H1 (cell line): ENCODE measurements around the gene MYH10. TPM values are rescaled to one million over a fixed set of nuclear protein-coding genes. Genes with fewer than 3 reads are reported as not detected.

Experiments
- CTCF ChIA-PET: fragments of 300-600 bp; sonication (Branson Sonifier 250); formaldehyde crosslinking; loops from one replicate; lab custom pipeline; 2021; ENCODE audit not compliant: partially characterized antibody; lab: Charles Lee
- POLR2A ChIA-PET: fragments of 300-600 bp; sonication (Branson Sonifier 250); formaldehyde crosslinking; loops from one replicate; lab custom pipeline; 2021; ENCODE audit warnings: inconsistent platforms; ENCODE audit not compliant: partially characterized antibody; lab: Charles Lee
- DNase-seq, 2 experiments: peaks; one replicate each; pipeline versions ENCODE4 v3.0.0 to v3.0.0-alpha.2; 2010 to 2022; ENCODE audit warnings: low spot score in 2 of 2, low read depth in 1 of 2, mixed read lengths in 1 of 2
- FAIRE-seq: peaks from 2 replicates; lab custom pipeline; 2011; peaks lifted over from hg19 to GRCh38; lab: Jason Lieb, UNC
- H2AFZ ChIP-seq: 2 replicates; pipeline ENCODE4 v1.8.1; 2012; ENCODE audit warnings: low read length, inconsistent platforms
- H2AK5ac ChIP-seq: 2 replicates; pipeline ENCODE4 v1.6.1; 2013; ENCODE audit warnings: low read depth, low read length
- H2BK120ac ChIP-seq: replicated peaks from 2 replicates; pipeline ENCODE3; 2013; ENCODE audit warnings: low read depth, low read length, inconsistent platforms
- H2BK12ac ChIP-seq: 2 replicates; pipeline ENCODE4 v1.6.1; 2013; ENCODE audit warnings: low read depth, low read length
- H2BK15ac ChIP-seq: 2 replicates; pipeline ENCODE4 v1.6.1; 2013; ENCODE audit warnings: low read length
- H2BK20ac ChIP-seq: 2 replicates; pipeline ENCODE4 v1.6.1; 2013; ENCODE audit warnings: low read length
- H2BK5ac ChIP-seq: 2 replicates; pipeline ENCODE4 v1.6.1; 2013; ENCODE audit warnings: low read depth, low read length
- H3K14ac ChIP-seq: 2 replicates; pipeline ENCODE4 v1.6.1; 2013; ENCODE audit warnings: inconsistent platforms; ENCODE audit not compliant: insufficient read length
- H3K18ac ChIP-seq: 2 replicates; pipeline ENCODE4 v1.6.1; 2013; ENCODE audit warnings: low read length; ENCODE audit errors: extremely low read depth
- H3K23ac ChIP-seq: 2 replicates; pipeline ENCODE4 v1.6.1; 2013; ENCODE audit warnings: inconsistent platforms; ENCODE audit not compliant: insufficient read length
- H3K23me2 ChIP-seq: 2 replicates; pipeline ENCODE4 v1.6.1; 2013; ENCODE audit warnings: low read depth, low read length
- H3K27ac ChIP-seq: 2 replicates; pipeline ENCODE4 v1.6.1; 2011; ENCODE audit warnings: low read depth, low read length, inconsistent platforms
- H3K27me3 ChIP-seq, 4 experiments: replicated peaks in 1 of 4; 1 replicate in 1 of 4; 2 replicates in 3 of 4; pipeline versions ENCODE4 v1.6.1 to v1.8.1; 2011 to 2013; ENCODE audit warnings: low read length in 3 of 4, mild to moderate bottlenecking in 3 of 4, inconsistent platforms in 2 of 4, mixed read lengths in 2 of 4, moderate library complexity in 1 of 4; ENCODE audit not compliant: control insufficient read depth in 3 of 4, insufficient read depth in 3 of 4; ENCODE audit errors: extremely low read depth in 1 of 4
- H3K36me3 ChIP-seq, 4 experiments: 2 replicates each; pipeline versions ENCODE4 v1.6.1 to v1.8.1; 2011 to 2013; ENCODE audit warnings: mild to moderate bottlenecking in 4 of 4, low read length in 3 of 4, moderate library complexity in 2 of 4, control low read depth in 1 of 4, inconsistent platforms in 1 of 4; ENCODE audit not compliant: insufficient read depth in 4 of 4, control insufficient read depth in 2 of 4
- H3K4ac ChIP-seq: replicated peaks from 2 replicates; pipeline ENCODE3; 2013; ENCODE audit warnings: low read length, low read depth, mixed read lengths, inconsistent platforms; ENCODE audit not compliant: insufficient read length
- H3K4me1 ChIP-seq, 4 experiments: replicated peaks in 1 of 4; 1 replicate in 1 of 4; 2 replicates in 3 of 4; pipeline versions ENCODE4 v1.6.1 to v1.8.1; 2011 to 2013; ENCODE audit warnings: low read length in 3 of 4, inconsistent platforms in 2 of 4, mixed read lengths in 1 of 4; ENCODE audit not compliant: insufficient read depth in 4 of 4, control insufficient read depth in 3 of 4
- H3K4me2 ChIP-seq, 2 experiments: 2 replicates each; pipeline versions ENCODE4 v1.6.1 to v1.8.1; 2011 to 2013; ENCODE audit warnings: low read depth in 2 of 2, low read length in 2 of 2, control low read depth in 1 of 2, inconsistent platforms in 1 of 2, mild to moderate bottlenecking in 1 of 2; ENCODE audit not compliant: insufficient read depth in 1 of 2
- H3K4me3 ChIP-seq, 4 experiments: fragments of 200-600, 300-600 bp in 1 of 4; sonication (generic), shearing (Covaris generic), sonication (Bioruptor Twin) in 1 of 4; 2 replicates each; pipeline versions ENCODE4 v1.5.1 to v1.8.1; 2011 to 2016; ENCODE audit warnings: low read length in 4 of 4, low read depth in 3 of 4, control low read depth in 2 of 4, inconsistent platforms in 2 of 4, mild to moderate bottlenecking in 2 of 4, mixed read lengths in 1 of 4, moderate library complexity in 1 of 4; ENCODE audit not compliant: insufficient read depth in 2 of 4; ENCODE audit errors: extremely low read depth in 1 of 4
- H3K56ac ChIP-seq: replicated peaks from 2 replicates; pipeline ENCODE3; 2013; ENCODE audit warnings: low read depth, mild to moderate bottlenecking, mixed read lengths, low read length, inconsistent platforms; ENCODE audit not compliant: insufficient read length
- H3K79me1 ChIP-seq: 2 replicates; pipeline ENCODE4 v1.6.1; 2013; ENCODE audit warnings: low read depth, low read length, control low read depth
- H3K79me2 ChIP-seq, 2 experiments: 2 replicates each; pipeline versions ENCODE4 v1.6.1 to v1.8.1; 2012 to 2013; ENCODE audit warnings: low read length in 2 of 2, mild to moderate bottlenecking in 2 of 2, inconsistent platforms in 1 of 2; ENCODE audit not compliant: insufficient read depth in 2 of 2, control insufficient read depth in 1 of 2
- H3K9ac ChIP-seq, 4 experiments: replicated peaks in 1 of 4; 1 replicate in 1 of 4; 2 replicates in 3 of 4; pipeline versions ENCODE4 v1.6.1 to v1.8.1; 2011 to 2013; ENCODE audit warnings: low read depth in 3 of 4, low read length in 3 of 4, control low read depth in 2 of 4, mild to moderate bottlenecking in 2 of 4, moderate library complexity in 2 of 4, inconsistent platforms in 1 of 4; ENCODE audit errors: extremely low read depth in 1 of 4
- H3K9me3 ChIP-seq, 2 experiments: 2 replicates each; pipeline versions ENCODE4 v1.6.1 to v1.8.1; 2012 to 2013; ENCODE audit warnings: mild to moderate bottlenecking in 2 of 2, moderate library complexity in 2 of 2, control low read depth in 1 of 2, inconsistent platforms in 1 of 2, low read depth in 1 of 2, low read length in 1 of 2, mixed read lengths in 1 of 2; ENCODE audit not compliant: insufficient read depth in 2 of 2
- H4K20me1 ChIP-seq, 2 experiments: replicated peaks in 1 of 2; 2 replicates each; pipeline versions ENCODE3 to v1.8.1; 2011 to 2013; ENCODE audit warnings: inconsistent platforms in 2 of 2, low read length in 2 of 2, mild to moderate bottlenecking in 1 of 2; ENCODE audit not compliant: insufficient read depth in 2 of 2, control insufficient read depth in 1 of 2
- H4K5ac ChIP-seq: 2 replicates; pipeline ENCODE4 v1.6.1; 2013; ENCODE audit warnings: low read length, low read depth, mixed read lengths, inconsistent platforms; ENCODE audit not compliant: insufficient read length
- H4K8ac ChIP-seq: 2 replicates; pipeline ENCODE4 v1.8.0; 2013; ENCODE audit warnings: mild to moderate bottlenecking, moderate library complexity, low read length, inconsistent platforms; ENCODE audit not compliant: insufficient read depth; ENCODE audit errors: extremely low read depth
- H4K91ac ChIP-seq: replicated peaks from 2 replicates; pipeline ENCODE3; 2013; ENCODE audit warnings: low read length, mixed read lengths, inconsistent platforms; ENCODE audit not compliant: insufficient read length
- JUN ChIP-seq: IDR thresholded peaks from 2 replicates; pipeline ENCODE4 v1.6.1; 2011; ENCODE audit warnings: low read depth, mild to moderate bottlenecking, improper control_type of control experiment, low read length
- MAFK ChIP-seq: IDR thresholded peaks from 2 replicates; pipeline ENCODE4 v1.6.1; 2012; ENCODE audit warnings: low read depth, mild to moderate bottlenecking, improper control_type of control experiment, low read length
- POU5F1 ChIP-seq: IDR thresholded peaks from 2 replicates; pipeline ENCODE4 v1.6.1; 2011; ENCODE audit warnings: low read depth, mild to moderate bottlenecking, low read length, moderate library complexity
- RNF2 ChIP-seq: fragments of 200-900, 300-1000 bp; sonication (generic); IDR thresholded peaks from 2 replicates; pipeline ENCODE4 v1.7.1; 2016; ENCODE audit warnings: borderline replicate concordance, low read depth, mild to moderate bottlenecking, antibody characterized with exemption, low read length; ENCODE audit not compliant: poor library complexity, severe bottlenecking; ENCODE audit errors: missing control alignments
- SAP30 ChIP-seq: fragments of 300-600 bp; sonication (generic); IDR thresholded peaks from 2 replicates; pipeline ENCODE4 v1.7.1; 2012; ENCODE audit warnings: low read length, moderate library complexity, mild to moderate bottlenecking, inconsistent platforms; ENCODE audit not compliant: insufficient read depth, insufficient replicate concordance
- SUZ12 ChIP-seq: fragments of 200-600 bp; sonication (generic); IDR thresholded peaks from 2 replicates; pipeline ENCODE4 v1.6.1; 2012; ENCODE audit warnings: mild to moderate bottlenecking, inconsistent platforms, low read length, moderate library complexity, mixed read lengths
- TAF7 ChIP-seq: optimal IDR thresholded peaks from 2 replicates; pipeline ENCODE3; 2011; ENCODE audit warnings: low read depth, mild to moderate bottlenecking, inconsistent platforms, low read length, moderate library complexity, borderline replicate concordance
- USF2 ChIP-seq: IDR thresholded peaks from 2 replicates; pipeline ENCODE4 v1.6.1; 2011; ENCODE audit warnings: low read length, improper control_type of control experiment
- WGBS, 2 experiments: shearing (Covaris generic) in 1 of 2; methylation state at CpG; one replicate each; pipeline versions ENCODE4 v1.1.6 to v1.1.7; 2013 to 2015; ENCODE audit warnings: low lambda C conversion rate in 2 of 2, mixed read lengths in 2 of 2, inconsistent platforms in 1 of 2, low coverage in 1 of 2, missing lambda C conversion rate in 1 of 2; ENCODE audit not compliant: insufficient replicate concordance in 2 of 2, insufficient coverage in 1 of 2, insufficient read length in 1 of 2; ENCODE audit errors: extremely low coverage in 1 of 2, missing lambda C conversion rate in 1 of 2; 5-methylcytosine and 5-hydroxymethylcytosine counted together
- polyA plus RNA-seq, 7 experiments: library from polyadenylated mRNA; depleted of rRNA in 3 of 7; stranded (reverse) in 5 of 7; unstranded in 2 of 7; fragments of >200 nt in 5 of 7; fragments of 200-250 nt in 2 of 7; gene quantifications; 1 replicate in 5 of 7; 2 replicates in 1 of 7; 4 replicates in 1 of 7; pipeline versions ENCODE4 v1.2.1 to v1.2.3, GENCODE V29; 2011 to 2013; ENCODE audit warnings: missing spikeins in 2 of 7, mixed read lengths in 2 of 7
- total RNA-seq: library from RNA; stranded (reverse); fragmentation: NEBNext Ultra II Directional; extraction: Animal tissue kit (Norgen Biotek cat#: 25700); gene quantifications from 2 replicates; pipeline ENCODE4 v1.2.1, GENCODE V29; 2021

Gene MYH10
- total and polyA plus RNA-seq, 2 of the 8 experiments (the other 6 are each of a cell fraction or from before 2014, with no cell fraction given) = 64.1 to 289 TPM

- no peak overlapping the region for H2BK15ac ChIP-seq
- no peak overlapping the region for H3K18ac ChIP-seq
- no peak overlapping the region for H3K14ac ChIP-seq
- H3K9ac ChIP-seq = no peak overlapping the region
- H3K4me1 ChIP-seq = no peaks in the 10 kb centered on the region
- TF ChIP-seq RNF2 = no peak
- TF ChIP-seq SUZ12 = no peak
- TF ChIP-seq POU5F1 = no peak
- TF ChIP-seq MAFK = no peak
- no peak for TF ChIP-seq TAF7
- no peak for TF ChIP-seq USF2
- TF ChIP-seq SAP30 = no peak
- TF ChIP-seq JUN = no peak
- H3K4me3 ChIP-seq = no peak overlapping the region
- 87% methylated on average over 12 of the region's 12 CpGs; no CpG with 5 or more reads in 1 of the 2 experiments for WGBS, 2 experiments
- no peaks in the 10 kb centered on the region for H3K79me2 ChIP-seq
- H3K23ac ChIP-seq = no peak overlapping the region
- H2AFZ ChIP-seq = no peak overlapping the region
- H3K4me2 ChIP-seq = no peak overlapping the region
- no peak overlapping the region for H2AK5ac ChIP-seq
- no peak overlapping the region for H2BK120ac ChIP-seq
- H3K4ac ChIP-seq = no peak overlapping the region
- ChIA-PET POLR2A (no interaction called here), CTCF (interaction anchor here (0.7 to 1.2 kb wide), 2 partner anchors 15 to 263 kb away, joined by 3 to 4 read pairs; no protein-coding TSS in a partner anchor)
- H2BK5ac ChIP-seq = no peak overlapping the region; the same call in 1 of the 2 replicates
- no peaks in the 10 kb centered on the region for H3K79me1 ChIP-seq
- H2BK12ac ChIP-seq = no peak overlapping the region
- DNase-seq (no peak), FAIRE-seq (no peak)
- no peak overlapping the region for H3K56ac ChIP-seq
- peaks cover under 1 to 5% of the 10 kb centered on the region in 2 experiments for H4K20me1 ChIP-seq
- H3K36me3 ChIP-seq = peaks cover 40 to 87% (median 69%) of the 10 kb centered on the region in 4 experiments
- H2BK20ac ChIP-seq = no peak overlapping the region
- no peaks in the 10 kb centered on the region for H3K23me2 ChIP-seq
- H4K5ac ChIP-seq = no peak overlapping the region
- no peaks in the 10 kb centered on the region for H3K27me3 ChIP-seq
- H4K91ac ChIP-seq = no peak overlapping the region
- no peaks in the 10 kb centered on the region for H3K9me3 ChIP-seq
- no peak overlapping the region for H4K8ac ChIP-seq
- H3K27ac ChIP-seq = no peak overlapping the region
Measured at GRCh38 chr17:8494021-8494420, 136.5 kb downstream of the MYH10 start.
